GM12864 (cell line): ENCODE data around the gene CAPN6.

Experiments used
- DNase-seq: peaks from one replicate; pipeline ENCODE4 v3.0.0-alpha.2; 2011; ENCODE audit warnings: low read depth
- H3K4me3 ChIP-seq: 2 replicates; pipeline ENCODE4 v1.5.1; 2011; ENCODE audit warnings: mild to moderate bottlenecking, low read depth, low read length, control low read depth
- TF ChIP-seq, protein P1 (sequence below): IDR thresholded peaks from 2 replicates; pipeline ENCODE4 v1.5.1; 2011; ENCODE audit warnings: low read depth, mild to moderate bottlenecking, moderate library complexity, low read length, control low read depth, inconsistent platforms; ENCODE audit errors: missing control alignments

Gene CAPN6

DNA sequence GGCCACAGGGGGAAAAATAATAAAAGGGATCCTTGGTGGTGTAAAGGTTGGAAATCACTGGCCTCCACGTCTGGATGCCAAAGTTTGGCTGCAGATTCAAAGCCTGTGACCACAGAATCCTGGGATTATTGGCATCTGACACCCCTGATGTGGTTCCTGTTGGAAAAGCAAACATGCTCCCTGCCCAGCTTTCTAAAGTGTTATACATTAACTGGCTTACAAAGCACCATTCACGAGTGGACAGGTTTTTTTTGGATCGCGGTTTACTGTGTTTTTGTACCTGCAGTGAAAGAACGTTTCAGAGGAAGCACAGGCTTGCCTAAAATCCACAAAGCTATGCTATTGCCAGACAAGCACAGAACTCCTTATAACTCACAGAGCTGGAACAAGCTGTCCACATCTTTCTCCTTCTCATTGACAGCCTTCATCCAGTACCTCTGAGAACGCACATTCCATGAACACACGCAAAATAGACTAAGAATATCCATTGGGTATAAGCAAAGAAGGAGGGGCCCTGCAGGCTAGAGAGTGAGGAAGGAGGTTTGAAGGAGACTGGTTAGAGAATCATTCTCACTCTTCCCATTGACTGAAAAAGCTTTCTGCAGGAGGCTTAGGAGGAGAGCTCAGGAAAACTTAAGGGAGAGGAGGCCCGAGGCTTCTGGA lies 14.5 kb upstream of the CAPN6 start:
- no peak for DNase-seq
- no peak overlapping the region for H3K4me3 ChIP-seq
- TF ChIP-seq, protein P1, sequence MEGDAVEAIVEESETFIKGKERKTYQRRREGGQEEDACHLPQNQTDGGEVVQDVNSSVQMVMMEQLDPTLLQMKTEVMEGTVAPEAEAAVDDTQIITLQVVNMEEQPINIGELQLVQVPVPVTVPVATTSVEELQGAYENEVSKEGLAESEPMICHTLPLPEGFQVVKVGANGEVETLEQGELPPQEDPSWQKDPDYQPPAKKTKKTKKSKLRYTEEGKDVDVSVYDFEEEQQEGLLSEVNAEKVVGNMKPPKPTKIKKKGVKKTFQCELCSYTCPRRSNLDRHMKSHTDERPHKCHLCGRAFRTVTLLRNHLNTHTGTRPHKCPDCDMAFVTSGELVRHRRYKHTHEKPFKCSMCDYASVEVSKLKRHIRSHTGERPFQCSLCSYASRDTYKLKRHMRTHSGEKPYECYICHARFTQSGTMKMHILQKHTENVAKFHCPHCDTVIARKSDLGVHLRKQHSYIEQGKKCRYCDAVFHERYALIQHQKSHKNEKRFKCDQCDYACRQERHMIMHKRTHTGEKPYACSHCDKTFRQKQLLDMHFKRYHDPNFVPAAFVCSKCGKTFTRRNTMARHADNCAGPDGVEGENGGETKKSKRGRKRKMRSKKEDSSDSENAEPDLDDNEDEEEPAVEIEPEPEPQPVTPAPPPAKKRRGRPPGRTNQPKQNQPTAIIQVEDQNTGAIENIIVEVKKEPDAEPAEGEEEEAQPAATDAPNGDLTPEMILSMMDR = no peak

DNA sequence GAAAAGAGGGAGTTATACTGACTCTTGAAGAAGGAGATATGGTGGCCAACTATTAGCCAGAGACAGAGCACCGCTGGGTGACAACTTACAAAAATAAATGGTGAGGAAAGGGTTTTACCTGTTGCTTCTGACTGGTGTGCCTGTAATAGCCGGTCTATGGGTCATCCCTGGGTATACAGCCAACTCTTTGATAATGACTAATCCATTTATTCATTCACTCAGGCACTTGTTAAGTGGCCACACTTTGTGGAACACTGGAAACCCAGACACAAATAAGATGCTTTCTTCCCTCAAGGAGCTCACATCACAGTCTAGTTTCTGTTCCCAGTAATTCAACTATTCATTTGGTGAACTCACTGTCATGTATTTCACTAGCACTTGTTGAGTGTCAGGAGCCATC lies 13.2 kb upstream of the CAPN6 start:
- TF ChIP-seq, protein P1 = no peak
- H3K4me3 ChIP-seq = no peak overlapping the region
- DNase-seq = no peak

DNA sequence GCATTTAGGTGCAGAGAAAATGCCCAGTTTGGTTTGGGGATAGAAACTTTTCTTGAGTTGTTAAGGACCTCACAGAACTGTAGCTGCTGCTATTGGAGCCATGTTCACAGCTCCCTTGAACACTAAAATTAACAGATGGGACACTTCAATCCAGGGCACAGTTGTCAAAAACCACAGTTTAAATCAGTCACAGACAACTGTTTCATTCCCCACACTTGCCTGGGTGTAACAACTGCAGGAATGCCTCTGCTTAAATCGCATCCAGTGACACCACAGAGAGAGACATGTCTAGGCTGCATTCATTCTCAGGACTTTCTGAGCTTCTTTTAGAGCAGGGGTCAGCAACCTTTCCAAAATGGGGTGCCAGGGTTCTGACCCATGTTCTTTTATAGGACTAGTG lies 12.7 kb upstream of the CAPN6 start:
- no peak overlapping the region for H3K4me3 ChIP-seq
- TF ChIP-seq, protein P1 = no peak

DNA sequence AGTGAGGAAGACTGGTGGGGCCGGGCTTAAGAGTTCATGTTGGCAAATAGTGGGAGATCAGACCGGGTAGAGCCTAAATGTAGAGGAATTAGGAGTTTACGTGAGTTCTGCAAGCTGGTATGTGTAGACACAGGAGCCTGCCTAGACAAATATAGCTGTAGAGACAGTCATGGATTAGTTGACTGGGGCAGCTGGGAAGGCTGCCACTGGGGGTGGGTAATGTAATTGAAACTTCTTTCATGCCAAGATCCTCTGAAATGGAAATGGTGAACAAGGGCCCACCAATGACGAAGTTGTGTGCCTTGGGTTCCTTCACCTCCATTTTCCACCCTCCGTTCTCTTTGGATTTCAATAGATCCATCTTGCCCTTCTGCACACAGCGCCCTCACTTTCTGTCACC lies 11.9 kb upstream of the CAPN6 start:
- H3K4me3 ChIP-seq = no peak overlapping the region
- TF ChIP-seq, protein P1 = no peak
- DNase-seq = no peak

More for the DNA sequence above, 12.7 kb upstream of the CAPN6 start:
- DNase-seq = no peak

DNA sequence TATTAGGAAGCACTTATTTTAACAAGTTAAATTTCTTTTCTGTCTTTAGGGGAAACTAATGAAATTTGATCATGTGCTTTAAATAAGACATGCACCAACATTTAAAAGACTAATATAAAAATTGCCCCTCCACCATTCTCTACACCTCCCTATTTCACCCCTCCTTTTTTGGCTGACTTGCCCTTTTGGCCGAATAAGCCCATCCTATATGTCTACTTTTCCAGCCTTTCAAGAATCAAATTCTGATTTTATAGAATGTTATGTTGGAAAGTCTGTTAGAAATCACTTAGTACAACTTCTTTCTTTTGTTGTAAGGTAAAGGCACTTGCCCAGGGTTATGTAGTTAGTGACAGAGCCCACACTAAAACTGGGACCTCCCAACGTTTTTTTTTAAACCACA lies 1.8 kb downstream of the CAPN6 start:
- no peak for DNase-seq
- TF ChIP-seq, protein P1 = no peak
- no peak overlapping the region for H3K4me3 ChIP-seq

DNA sequence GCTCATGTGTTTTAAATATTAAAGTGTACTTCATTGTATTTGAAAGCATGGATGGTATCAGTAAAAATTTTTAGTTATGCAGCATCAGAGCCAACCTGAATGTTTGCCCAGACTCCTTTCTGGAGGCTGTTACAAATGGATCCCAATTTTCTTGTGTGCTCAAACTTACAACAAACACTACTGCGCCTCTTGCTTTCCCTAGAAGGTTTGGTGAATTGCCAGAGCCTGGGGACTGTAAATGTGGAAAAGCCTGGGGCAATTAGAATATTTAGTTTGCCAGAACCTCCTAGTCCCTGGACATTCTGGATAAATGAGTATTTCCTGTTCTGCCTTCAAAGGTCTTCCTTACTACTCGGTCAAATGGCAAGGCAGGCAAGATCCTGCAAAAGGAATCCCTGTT lies 4.8 kb downstream of the CAPN6 start:
- no peak for DNase-seq
- H3K4me3 ChIP-seq = no peak overlapping the region
- TF ChIP-seq, protein P1 = no peak

DNA sequence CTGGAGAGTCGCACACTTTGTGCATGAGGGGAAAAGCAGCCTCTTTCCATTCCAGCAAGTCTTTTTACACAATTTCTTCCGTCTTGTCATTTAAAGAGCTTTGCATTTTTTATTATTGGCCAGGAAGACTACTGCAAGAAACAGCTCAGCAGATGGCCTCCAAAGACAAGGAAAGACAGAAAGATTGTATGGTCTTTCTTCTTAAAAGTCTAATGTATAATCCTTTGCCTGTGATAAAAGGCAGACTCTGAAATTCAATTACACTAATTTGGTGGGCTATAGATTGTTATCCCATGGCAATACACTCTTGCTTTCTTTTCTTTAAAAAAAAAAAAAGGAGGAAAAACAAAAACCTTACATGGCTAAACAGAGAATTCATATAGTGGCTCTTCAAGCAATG lies 5.9 kb downstream of the CAPN6 start:
- TF ChIP-seq, protein P1 = no peak
- no peak overlapping the region for H3K4me3 ChIP-seq
- no peak for DNase-seq
